WTC11 (cell line): Measurements from ENCODE around the gene STX19. TPM values are rescaled to one million over a fixed set of nuclear protein-coding genes. Genes with fewer than 3 reads are reported as not detected.

ENCODE experiments used
- ATAC-seq: fragments of 200-7000 bp; cut with Tn5 transposase; 2 replicates; pipeline ENCODE4 v1.10.0; 2021; ENCODE audit warnings: mild to moderate bottlenecking, moderate library complexity
- CTCF ChIA-PET: fragments of 300-600 bp; sonication (Branson Sonifier 250); formaldehyde crosslinking; loops from one replicate; lab custom pipeline; 2021; ENCODE audit warnings: antibody characterized with exemption; lab: Charles Lee
- POLR2A ChIA-PET: fragments of 350-600 bp; sonication (Branson Sonifier 250); formaldehyde crosslinking; loops from one replicate; lab custom pipeline; 2021; ENCODE audit warnings: antibody characterized with exemption; lab: Charles Lee
- DNase-seq: peaks from one replicate; pipeline ENCODE4 v3.0.0; 2021; ENCODE audit warnings: low spot score
- H3K27ac Mint-ChIP-seq: 2 replicates; pipeline ENCODE4 v1.8.0; 2021; ENCODE audit warnings: mixed read lengths
- H3K27me3 Mint-ChIP-seq: 2 replicates; pipeline ENCODE4 v1.8.0; 2021; ENCODE audit warnings: low read depth, mild to moderate bottlenecking, moderate library complexity, mixed read lengths
- H3K36me3 Mint-ChIP-seq: 2 replicates; pipeline ENCODE4 v1.8.0; 2021; ENCODE audit warnings: mixed read lengths
- H3K4me1 Mint-ChIP-seq: 2 replicates; pipeline ENCODE4 v1.8.0; 2022; ENCODE audit warnings: mixed read lengths
- H3K4me3 Mint-ChIP-seq: 2 replicates; pipeline ENCODE4 v1.8.0; 2021; ENCODE audit warnings: mild to moderate bottlenecking, moderate library complexity, mixed read lengths
- H3K9me3 Mint-ChIP-seq: 2 replicates; pipeline ENCODE4 v1.8.0; 2021; ENCODE audit warnings: mixed read lengths
- CREB1 ChIP-seq: sonication (generic); formaldehyde crosslinking; IDR thresholded peaks from 2 replicates; pipeline ENCODE4 v1.8.0; 2023; ENCODE audit warnings: mild to moderate bottlenecking, missing genetic modification reagents
- GABPB1 ChIP-seq: sonication (generic); formaldehyde crosslinking; IDR thresholded peaks from 2 replicates; pipeline ENCODE4 v1.8.1; 2023; ENCODE audit warnings: mild to moderate bottlenecking, missing genetic modification reagents
- JAZF1 ChIP-seq: fragments of 250-450 bp; sonication (Bioruptor Pico); IDR thresholded peaks from 2 replicates; pipeline ENCODE4 v1.9.0; 2021; ENCODE audit warnings: moderate library complexity, mild to moderate bottlenecking, inconsistent platforms
- KAT7 ChIP-seq: sonication (generic); formaldehyde crosslinking; IDR thresholded peaks from 2 replicates; pipeline ENCODE4 v1.8.1; 2023; ENCODE audit warnings: missing genetic modification reagents, mild to moderate bottlenecking, borderline replicate concordance
- MXD4 ChIP-seq: fragments of 250-450 bp; sonication (Bioruptor Pico); IDR thresholded peaks from 2 replicates; pipeline ENCODE4 v1.8.0; 2021; ENCODE audit warnings: mild to moderate bottlenecking, moderate library complexity, borderline replicate concordance
- PRRX2 ChIP-seq: fragments of 250-450 bp; sonication (Bioruptor Pico); IDR thresholded peaks from 2 replicates; pipeline ENCODE4 v1.8.0; 2021; ENCODE audit warnings: mild to moderate bottlenecking
- SOX15 ChIP-seq: fragments of 250-450 bp; sonication (Bioruptor Pico); IDR thresholded peaks from 2 replicates; pipeline ENCODE4 v1.9.0; 2021; ENCODE audit warnings: mild to moderate bottlenecking
- TEAD1 ChIP-seq: sonication (generic); formaldehyde crosslinking; IDR thresholded peaks from 2 replicates; pipeline ENCODE4 v1.8.0; 2022; ENCODE audit warnings: mild to moderate bottlenecking, missing genetic modification reagents
- TP53 ChIP-seq: sonication (generic); formaldehyde crosslinking; IDR thresholded peaks from 2 replicates; pipeline ENCODE4 v1.8.1; 2023; ENCODE audit warnings: mild to moderate bottlenecking, missing genetic modification reagents
- ZNF138 ChIP-seq: sonication (generic); formaldehyde crosslinking; conservative IDR thresholded peaks from 2 replicates; pipeline ENCODE4 v1.8.1; 2022; ENCODE audit warnings: mild to moderate bottlenecking, moderate library complexity, missing genetic modification reagents
- ZNF232 ChIP-seq: sonication (generic); formaldehyde crosslinking; IDR thresholded peaks from 2 replicates; pipeline ENCODE4 v1.8.0; 2022; ENCODE audit warnings: mild to moderate bottlenecking, missing genetic modification reagents
- ZNF671 ChIP-seq: fragments of 250-450 bp; sonication (Bioruptor Pico); IDR thresholded peaks from 2 replicates; pipeline ENCODE4 v1.8.0; 2021; ENCODE audit warnings: mild to moderate bottlenecking
- total RNA-seq: library from RNA; stranded (reverse); gene quantifications from 3 replicates; pipeline ENCODE4 v1.2.3, GENCODE V29; 2021
- TF ChIP-seq, protein P1 (sequence below): fragments of 250-450 bp; sonication (Bioruptor Pico); IDR thresholded peaks from 2 replicates; pipeline ENCODE4 v1.9.0; 2021; ENCODE audit warnings: mild to moderate bottlenecking, borderline replicate concordance
- TF ChIP-seq, protein P2 (sequence below): fragments of 250-450 bp; sonication (Bioruptor Pico); IDR thresholded peaks from 2 replicates; pipeline ENCODE4 v1.8.0; 2021; ENCODE audit warnings: mild to moderate bottlenecking
- TF ChIP-seq, protein P3 (sequence below): fragments of 250-450 bp; sonication (Bioruptor Pico); conservative IDR thresholded peaks from 2 replicates; pipeline ENCODE4 v1.9.0; 2021; ENCODE audit warnings: mild to moderate bottlenecking
- TF ChIP-seq, protein P4 (sequence below): sonication (generic); formaldehyde crosslinking; IDR thresholded peaks from 2 replicates; pipeline ENCODE4 v1.8.1; 2022; ENCODE audit warnings: low read depth, mild to moderate bottlenecking, moderate library complexity, missing genetic modification reagents, borderline replicate concordance
- TF ChIP-seq, protein P5 (sequence below): sonication (generic); formaldehyde crosslinking; conservative IDR thresholded peaks from 2 replicates; pipeline ENCODE4 v1.8.1; 2022; ENCODE audit warnings: mild to moderate bottlenecking, missing genetic modification reagents
- TF ChIP-seq, protein P6 (sequence below): fragments of 250-450 bp; sonication (Bioruptor Pico); IDR thresholded peaks from 2 replicates; pipeline ENCODE4 v1.9.0; 2021; ENCODE audit warnings: mild to moderate bottlenecking
- TF ChIP-seq, protein P7 (sequence below): sonication (generic); formaldehyde crosslinking; IDR thresholded peaks from 2 replicates; pipeline ENCODE4 v1.8.1; 2023; ENCODE audit warnings: mild to moderate bottlenecking, missing genetic modification reagents, moderate library complexity

Gene STX19
- total RNA-seq, 1 experiment from 2014 or later: not detected

DNA sequence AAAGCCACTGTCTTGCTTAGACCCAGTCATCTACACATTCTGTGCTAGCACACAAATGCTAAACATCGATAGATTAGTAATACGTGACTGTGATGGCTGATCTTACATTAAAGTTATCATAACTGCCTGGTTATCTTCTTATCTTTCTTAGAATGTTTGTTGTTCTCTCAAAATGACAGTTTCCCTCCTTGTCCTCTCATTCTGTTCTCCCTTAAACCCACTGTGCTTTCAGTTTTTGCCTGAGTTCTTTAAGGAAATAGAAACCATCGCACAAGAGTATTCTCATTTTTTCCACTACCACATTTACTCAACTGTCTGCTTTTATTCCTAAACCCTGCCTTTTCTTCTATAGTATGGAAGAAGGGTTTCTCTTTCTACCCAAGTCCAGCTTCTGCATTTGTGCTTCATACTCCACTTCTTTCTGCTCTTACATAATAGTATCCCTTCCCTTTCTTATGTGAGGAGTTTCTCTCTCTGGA lies 17.1 kb downstream of the STX19 start:
- TF ChIP-seq KAT7 (no peak), ZNF138 (CRISPR knock-in tag) (no peak), PRRX2 (CRISPR knock-in tag) (no peak), SOX15 (CRISPR knock-in tag) (no peak), TEAD1 (CRISPR knock-in tag) (no peak), ZNF232 (CRISPR knock-in tag) (no peak), MXD4 (CRISPR knock-in tag) (no peak), JAZF1 (CRISPR knock-in tag) (no peak), GABPB1 (CRISPR knock-in tag) (no peak), ZNF671 (CRISPR knock-in tag) (no peak), CREB1 (CRISPR knock-in tag) (no peak)
- TF ChIP-seq, protein P1, sequence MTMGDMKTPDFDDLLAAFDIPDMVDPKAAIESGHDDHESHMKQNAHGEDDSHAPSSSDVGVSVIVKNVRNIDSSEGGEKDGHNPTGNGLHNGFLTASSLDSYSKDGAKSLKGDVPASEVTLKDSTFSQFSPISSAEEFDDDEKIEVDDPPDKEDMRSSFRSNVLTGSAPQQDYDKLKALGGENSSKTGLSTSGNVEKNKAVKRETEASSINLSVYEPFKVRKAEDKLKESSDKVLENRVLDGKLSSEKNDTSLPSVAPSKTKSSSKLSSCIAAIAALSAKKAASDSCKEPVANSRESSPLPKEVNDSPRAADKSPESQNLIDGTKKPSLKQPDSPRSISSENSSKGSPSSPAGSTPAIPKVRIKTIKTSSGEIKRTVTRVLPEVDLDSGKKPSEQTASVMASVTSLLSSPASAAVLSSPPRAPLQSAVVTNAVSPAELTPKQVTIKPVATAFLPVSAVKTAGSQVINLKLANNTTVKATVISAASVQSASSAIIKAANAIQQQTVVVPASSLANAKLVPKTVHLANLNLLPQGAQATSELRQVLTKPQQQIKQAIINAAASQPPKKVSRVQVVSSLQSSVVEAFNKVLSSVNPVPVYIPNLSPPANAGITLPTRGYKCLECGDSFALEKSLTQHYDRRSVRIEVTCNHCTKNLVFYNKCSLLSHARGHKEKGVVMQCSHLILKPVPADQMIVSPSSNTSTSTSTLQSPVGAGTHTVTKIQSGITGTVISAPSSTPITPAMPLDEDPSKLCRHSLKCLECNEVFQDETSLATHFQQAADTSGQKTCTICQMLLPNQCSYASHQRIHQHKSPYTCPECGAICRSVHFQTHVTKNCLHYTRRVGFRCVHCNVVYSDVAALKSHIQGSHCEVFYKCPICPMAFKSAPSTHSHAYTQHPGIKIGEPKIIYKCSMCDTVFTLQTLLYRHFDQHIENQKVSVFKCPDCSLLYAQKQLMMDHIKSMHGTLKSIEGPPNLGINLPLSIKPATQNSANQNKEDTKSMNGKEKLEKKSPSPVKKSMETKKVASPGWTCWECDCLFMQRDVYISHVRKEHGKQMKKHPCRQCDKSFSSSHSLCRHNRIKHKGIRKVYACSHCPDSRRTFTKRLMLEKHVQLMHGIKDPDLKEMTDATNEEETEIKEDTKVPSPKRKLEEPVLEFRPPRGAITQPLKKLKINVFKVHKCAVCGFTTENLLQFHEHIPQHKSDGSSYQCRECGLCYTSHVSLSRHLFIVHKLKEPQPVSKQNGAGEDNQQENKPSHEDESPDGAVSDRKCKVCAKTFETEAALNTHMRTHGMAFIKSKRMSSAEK (CRISPR knock-in tag): no peak
- TF ChIP-seq, protein P2, sequence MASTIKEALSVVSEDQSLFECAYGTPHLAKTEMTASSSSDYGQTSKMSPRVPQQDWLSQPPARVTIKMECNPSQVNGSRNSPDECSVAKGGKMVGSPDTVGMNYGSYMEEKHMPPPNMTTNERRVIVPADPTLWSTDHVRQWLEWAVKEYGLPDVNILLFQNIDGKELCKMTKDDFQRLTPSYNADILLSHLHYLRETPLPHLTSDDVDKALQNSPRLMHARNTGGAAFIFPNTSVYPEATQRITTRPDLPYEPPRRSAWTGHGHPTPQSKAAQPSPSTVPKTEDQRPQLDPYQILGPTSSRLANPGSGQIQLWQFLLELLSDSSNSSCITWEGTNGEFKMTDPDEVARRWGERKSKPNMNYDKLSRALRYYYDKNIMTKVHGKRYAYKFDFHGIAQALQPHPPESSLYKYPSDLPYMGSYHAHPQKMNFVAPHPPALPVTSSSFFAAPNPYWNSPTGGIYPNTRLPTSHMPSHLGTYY (CRISPR knock-in tag): no peak
- TF ChIP-seq, protein P3, sequence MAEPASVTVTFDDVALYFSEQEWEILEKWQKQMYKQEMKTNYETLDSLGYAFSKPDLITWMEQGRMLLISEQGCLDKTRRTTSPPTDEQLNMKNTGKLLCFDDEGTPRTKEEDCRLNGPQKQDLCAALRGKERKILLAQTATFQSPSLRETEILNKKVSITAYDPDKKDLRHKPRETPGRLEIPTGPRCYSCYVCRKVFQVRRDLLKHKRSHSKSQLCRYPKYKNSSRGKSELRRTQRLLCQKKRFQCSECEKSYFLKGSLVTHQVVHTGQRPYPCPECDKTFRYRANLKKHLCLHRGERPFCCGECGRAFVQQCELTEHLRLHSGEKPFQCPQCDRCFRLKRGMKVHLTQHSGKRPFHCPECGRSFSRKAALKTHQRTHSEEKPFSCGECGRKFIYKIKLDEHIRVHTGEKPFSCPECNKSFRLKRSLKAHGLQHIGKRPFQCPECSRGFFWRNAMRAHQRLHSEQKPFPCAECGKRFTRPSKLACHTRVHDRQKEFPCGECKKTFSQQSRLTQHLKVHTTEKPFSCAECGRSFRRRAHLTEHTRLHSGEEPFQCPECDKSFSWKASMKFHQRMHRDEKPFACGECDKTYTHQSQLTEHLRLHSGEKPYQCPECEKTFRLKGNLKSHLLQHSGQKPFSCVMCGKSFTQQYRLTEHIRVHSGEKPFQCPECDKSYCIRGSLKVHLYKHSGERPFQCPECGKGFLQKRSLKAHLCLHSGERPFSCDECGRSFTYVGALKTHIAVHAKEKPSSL: no peak
- TF ChIP-seq, protein P4, sequence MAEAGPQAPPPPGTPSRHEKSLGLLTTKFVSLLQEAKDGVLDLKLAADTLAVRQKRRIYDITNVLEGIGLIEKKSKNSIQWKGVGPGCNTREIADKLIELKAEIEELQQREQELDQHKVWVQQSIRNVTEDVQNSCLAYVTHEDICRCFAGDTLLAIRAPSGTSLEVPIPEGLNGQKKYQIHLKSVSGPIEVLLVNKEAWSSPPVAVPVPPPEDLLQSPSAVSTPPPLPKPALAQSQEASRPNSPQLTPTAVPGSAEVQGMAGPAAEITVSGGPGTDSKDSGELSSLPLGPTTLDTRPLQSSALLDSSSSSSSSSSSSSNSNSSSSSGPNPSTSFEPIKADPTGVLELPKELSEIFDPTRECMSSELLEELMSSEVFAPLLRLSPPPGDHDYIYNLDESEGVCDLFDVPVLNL (CRISPR knock-in tag): no peak
- TF ChIP-seq, protein P5, sequence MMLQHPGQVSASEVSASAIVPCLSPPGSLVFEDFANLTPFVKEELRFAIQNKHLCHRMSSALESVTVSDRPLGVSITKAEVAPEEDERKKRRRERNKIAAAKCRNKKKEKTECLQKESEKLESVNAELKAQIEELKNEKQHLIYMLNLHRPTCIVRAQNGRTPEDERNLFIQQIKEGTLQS (CRISPR knock-in tag): no peak
- DNase-seq: no peak
- Mint-ChIP-seq H3K27me3 (no peaks in the 10 kb centered on the region), H3K27ac (no peak overlapping the region), H3K4me1 (no peaks in the 10 kb centered on the region), H3K9me3 (no peaks in the 10 kb centered on the region), H3K4me3 (no peak overlapping the region), H3K36me3 (no peaks in the 10 kb centered on the region; the same call in 1 of the 2 replicates)
- ChIA-PET CTCF (no interaction called here), POLR2A (no interaction called here)
- no peak for ATAC-seq

DNA sequence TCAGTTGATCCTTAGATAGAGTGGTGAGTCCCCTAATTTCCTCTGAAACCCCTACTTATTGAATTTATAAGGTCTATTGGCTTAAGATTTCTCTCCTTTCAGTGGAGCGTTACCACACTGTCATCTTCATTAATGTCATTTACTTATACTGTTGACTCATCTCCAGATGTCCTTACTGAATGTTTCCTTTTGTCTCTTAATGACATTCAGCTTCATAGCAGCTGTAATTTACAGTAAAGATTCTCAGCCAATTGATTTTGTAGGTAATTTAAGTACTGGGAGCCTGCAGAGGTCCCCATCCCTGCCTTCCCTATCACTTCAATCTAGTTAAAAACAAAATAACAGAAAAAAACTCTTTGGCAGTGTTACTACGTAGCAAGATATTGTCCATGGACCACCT lies 18.8 kb downstream of the STX19 start:
- H3K9me3 Mint-ChIP-seq: no peaks in the 10 kb centered on the region
- DNase-seq (no peak), ATAC-seq (no peak)
- H3K36me3 Mint-ChIP-seq: no peaks in the 10 kb centered on the region; the same call in 1 of the 2 replicates
- H3K4me3 Mint-ChIP-seq: no peak overlapping the region
- ChIA-PET POLR2A (no interaction called here), CTCF (no interaction called here)
- H3K27ac Mint-ChIP-seq: no peak overlapping the region
- H3K27me3 Mint-ChIP-seq: no peaks in the 10 kb centered on the region
- no peaks in the 10 kb centered on the region for H3K4me1 Mint-ChIP-seq
- TF ChIP-seq, protein P6, sequence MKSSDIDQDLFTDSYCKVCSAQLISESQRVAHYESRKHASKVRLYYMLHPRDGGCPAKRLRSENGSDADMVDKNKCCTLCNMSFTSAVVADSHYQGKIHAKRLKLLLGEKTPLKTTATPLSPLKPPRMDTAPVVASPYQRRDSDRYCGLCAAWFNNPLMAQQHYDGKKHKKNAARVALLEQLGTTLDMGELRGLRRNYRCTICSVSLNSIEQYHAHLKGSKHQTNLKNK (CRISPR knock-in tag): no peak
- TF ChIP-seq, protein P2 (CRISPR knock-in tag): no peak
- TF ChIP-seq, protein P5 (CRISPR knock-in tag): no peak
- TF ChIP-seq PRRX2 (CRISPR knock-in tag) (no peak), SOX15 (CRISPR knock-in tag) (no peak), TP53 (CRISPR knock-in tag) (no peak)
- TF ChIP-seq, protein P7, sequence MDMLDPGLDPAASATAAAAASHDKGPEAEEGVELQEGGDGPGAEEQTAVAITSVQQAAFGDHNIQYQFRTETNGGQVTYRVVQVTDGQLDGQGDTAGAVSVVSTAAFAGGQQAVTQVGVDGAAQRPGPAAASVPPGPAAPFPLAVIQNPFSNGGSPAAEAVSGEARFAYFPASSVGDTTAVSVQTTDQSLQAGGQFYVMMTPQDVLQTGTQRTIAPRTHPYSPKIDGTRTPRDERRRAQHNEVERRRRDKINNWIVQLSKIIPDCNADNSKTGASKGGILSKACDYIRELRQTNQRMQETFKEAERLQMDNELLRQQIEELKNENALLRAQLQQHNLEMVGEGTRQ: no peak
